SK-N-SH treated with all-trans-retinoic acid at 6 μM for 48 hours (cell line): ENCODE measurements around the gene TAGLN2.

ENCODE experiments used
- ARNTL ChIP-seq: fragments of 450-650 bp; formaldehyde crosslinking; IDR thresholded peaks from 2 replicates; pipeline ENCODE4 v1.5.0; 2020; ENCODE audit warnings: low read depth, mild to moderate bottlenecking, moderate library complexity, borderline replicate concordance
- CSDC2 ChIP-seq: fragments of 250-450 bp; sonication (Bioruptor Pico); IDR thresholded peaks from 2 replicates; pipeline ENCODE4 v1.5.0; 2020; ENCODE audit warnings: mild to moderate bottlenecking, moderate library complexity
- ISL1 ChIP-seq: fragments of 250-450 bp; sonication (Bioruptor Pico); IDR thresholded peaks from 2 replicates; pipeline ENCODE4 v2.1.2; 2022; ENCODE audit warnings: mild to moderate bottlenecking, moderate library complexity
- OSR1 ChIP-seq: fragments of 250-450 bp; sonication (Bioruptor Pico); IDR thresholded peaks from 2 replicates; pipeline ENCODE4 v1.8.0; 2022; ENCODE audit warnings: moderate library complexity, mild to moderate bottlenecking, inconsistent platforms
- PPARA ChIP-seq: fragments of 250-450 bp; sonication (Bioruptor Pico); IDR thresholded peaks from 2 replicates; pipeline ENCODE4 v1.5.0; 2020; ENCODE audit warnings: mild to moderate bottlenecking, borderline replicate concordance
- TCF4 ChIP-seq: fragments of 250-450 bp; sonication (Bioruptor Pico); IDR thresholded peaks from 2 replicates; pipeline ENCODE4 v1.8.0; 2021; ENCODE audit warnings: mild to moderate bottlenecking, moderate library complexity, borderline replicate concordance
- ZNF70 ChIP-seq: fragments of 450-650 bp; formaldehyde crosslinking; IDR thresholded peaks from 2 replicates; pipeline ENCODE4 v1.5.0; 2020; ENCODE audit warnings: mild to moderate bottlenecking, moderate library complexity
- TF ChIP-seq, protein P1 (sequence below): fragments of 250-450 bp; sonication (Bioruptor Pico); IDR thresholded peaks from 2 replicates; pipeline ENCODE4 v1.8.0; 2020; ENCODE audit warnings: mild to moderate bottlenecking, moderate library complexity, borderline replicate concordance

- TF ChIP-seq TCF4 (CRISPR knock-in tag) (no peak), PPARA (CRISPR knock-in tag) (no peak), ARNTL (CRISPR knock-in tag) (no peak), OSR1 (no peak), ISL1 (no peak), ZNF70 (CRISPR knock-in tag) (no peak), CSDC2 (CRISPR knock-in tag) (no peak)
- TF ChIP-seq, protein P1, sequence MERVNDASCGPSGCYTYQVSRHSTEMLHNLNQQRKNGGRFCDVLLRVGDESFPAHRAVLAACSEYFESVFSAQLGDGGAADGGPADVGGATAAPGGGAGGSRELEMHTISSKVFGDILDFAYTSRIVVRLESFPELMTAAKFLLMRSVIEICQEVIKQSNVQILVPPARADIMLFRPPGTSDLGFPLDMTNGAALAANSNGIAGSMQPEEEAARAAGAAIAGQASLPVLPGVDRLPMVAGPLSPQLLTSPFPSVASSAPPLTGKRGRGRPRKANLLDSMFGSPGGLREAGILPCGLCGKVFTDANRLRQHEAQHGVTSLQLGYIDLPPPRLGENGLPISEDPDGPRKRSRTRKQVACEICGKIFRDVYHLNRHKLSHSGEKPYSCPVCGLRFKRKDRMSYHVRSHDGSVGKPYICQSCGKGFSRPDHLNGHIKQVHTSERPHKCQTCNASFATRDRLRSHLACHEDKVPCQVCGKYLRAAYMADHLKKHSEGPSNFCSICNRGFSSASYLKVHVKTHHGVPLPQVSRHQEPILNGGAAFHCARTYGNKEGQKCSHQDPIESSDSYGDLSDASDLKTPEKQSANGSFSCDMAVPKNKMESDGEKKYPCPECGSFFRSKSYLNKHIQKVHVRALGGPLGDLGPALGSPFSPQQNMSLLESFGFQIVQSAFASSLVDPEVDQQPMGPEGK (CRISPR knock-in tag): no peak
Observed at GRCh38 chr1:159959451-159959850, 34.1 kb upstream of the TAGLN2 start.
